ENCODE data around the gene C2orf78. TPM values are rescaled to one million over a fixed set of nuclear protein-coding genes. Genes with fewer than 3 reads are reported as not detected.

Gene C2orf78
- total RNA-seq, 1 donor from 2014 or later, result not detected

DNA sequence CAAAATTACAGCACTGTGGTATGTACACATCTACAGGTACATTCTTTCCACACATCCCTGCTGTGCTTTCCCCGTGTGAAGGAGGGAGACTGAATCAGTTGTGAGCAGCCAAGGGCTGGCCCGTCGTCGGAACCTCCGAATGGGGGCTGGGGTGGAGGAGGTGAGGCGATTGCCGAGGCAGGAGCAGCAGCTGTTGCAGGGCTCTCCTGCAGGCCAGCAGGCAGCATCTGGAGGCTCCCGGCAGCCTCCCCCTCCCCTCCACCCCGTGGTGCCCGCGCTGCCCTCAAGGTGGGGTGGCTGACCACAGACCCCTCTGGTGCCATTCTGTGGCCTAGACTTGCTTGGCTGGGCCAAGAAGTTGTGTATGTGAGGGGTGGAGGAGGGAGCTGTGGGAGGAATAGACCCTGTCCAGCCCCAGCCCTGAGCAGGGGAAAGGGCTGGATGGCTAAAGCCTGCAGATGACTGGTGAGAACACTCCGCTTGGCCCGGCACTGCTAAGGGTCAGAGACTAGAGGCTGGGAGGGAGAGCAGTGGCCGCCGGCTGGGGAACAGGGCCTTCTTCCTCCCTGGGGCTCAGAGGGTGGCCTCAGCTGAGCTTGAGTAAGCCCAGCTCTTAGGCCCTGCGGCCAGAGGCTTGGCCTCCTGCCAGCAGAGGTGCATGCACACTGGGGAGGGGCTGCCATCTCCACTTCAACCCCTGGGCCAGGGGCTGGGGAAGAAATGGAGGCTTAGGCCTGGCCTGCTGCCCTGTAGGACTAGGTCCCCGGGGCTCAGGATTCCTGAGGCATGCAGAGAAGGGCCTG is 52.4 kb downstream of the C2orf78 start:
- DNase-seq (ENCODE audit: low spot score), result no peak

DNA sequence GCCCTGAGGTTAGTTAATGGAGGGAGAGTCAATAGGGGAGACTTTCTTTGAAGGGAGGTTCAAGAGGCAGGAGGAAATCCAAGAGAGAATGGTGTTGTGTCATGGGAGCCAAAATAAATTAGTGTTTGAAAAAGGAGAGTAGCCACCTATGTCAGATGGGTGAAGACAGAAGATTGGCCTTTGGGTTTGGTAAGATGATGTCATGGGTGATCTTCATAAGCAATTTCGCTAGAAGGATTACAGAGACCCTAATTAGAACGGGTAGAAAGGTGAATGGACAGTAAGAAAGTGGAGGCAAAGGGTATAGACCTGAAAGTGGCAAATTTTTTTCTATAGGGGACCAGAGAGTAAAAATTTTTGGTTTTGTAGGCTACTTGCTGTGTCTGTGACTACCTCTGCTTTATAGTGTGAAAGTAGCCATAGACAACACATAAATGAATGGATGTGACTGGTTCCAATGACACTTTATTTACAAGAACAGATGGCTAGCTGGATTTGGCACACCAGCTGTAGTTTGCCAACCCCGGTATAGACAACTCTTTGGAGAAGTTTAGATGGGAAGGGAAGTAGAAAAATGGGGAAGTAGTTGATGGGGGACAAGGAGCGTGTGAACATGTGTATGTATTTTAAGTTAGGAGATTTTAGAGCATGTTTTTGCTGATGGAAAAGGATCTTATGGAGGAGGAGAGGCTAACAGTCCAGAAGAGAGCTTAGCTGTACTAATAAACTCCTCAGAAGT is 54.0 kb downstream of the C2orf78 start:
- no peak for DNase-seq (ENCODE audit: low spot score)

DNA sequence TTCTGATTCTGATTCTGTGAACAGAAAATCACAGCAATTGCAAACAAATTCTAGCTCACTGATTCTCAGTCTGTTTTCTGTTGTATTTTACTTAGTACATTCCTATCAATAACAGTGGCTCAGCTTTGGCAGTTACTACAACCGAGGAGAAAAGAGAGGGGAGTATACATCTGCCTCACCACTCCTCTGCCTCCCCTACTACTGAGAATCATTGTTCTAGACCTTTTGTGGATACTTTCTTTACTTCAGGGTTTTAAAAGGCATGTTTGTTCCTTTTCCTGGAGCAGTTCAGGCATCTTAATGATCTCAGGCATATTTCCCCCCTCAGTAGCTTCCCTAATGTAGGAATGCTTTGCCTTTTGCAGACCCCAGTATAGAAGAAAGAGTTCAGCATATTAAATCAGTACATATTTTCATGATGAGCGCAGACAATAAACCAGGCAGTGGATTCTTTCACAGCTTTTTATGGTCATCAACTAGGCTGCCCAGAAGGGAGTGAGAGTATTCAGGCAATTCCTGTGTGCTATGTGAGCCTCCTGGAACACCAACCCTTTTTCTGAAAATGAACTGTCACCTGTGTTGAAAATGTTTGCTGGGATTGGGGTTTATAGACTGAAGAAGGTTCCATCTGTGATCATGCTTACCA is 55.0 kb downstream of the C2orf78 start:
- DNase-seq (ENCODE audit: low spot score), result no peak

DNA sequence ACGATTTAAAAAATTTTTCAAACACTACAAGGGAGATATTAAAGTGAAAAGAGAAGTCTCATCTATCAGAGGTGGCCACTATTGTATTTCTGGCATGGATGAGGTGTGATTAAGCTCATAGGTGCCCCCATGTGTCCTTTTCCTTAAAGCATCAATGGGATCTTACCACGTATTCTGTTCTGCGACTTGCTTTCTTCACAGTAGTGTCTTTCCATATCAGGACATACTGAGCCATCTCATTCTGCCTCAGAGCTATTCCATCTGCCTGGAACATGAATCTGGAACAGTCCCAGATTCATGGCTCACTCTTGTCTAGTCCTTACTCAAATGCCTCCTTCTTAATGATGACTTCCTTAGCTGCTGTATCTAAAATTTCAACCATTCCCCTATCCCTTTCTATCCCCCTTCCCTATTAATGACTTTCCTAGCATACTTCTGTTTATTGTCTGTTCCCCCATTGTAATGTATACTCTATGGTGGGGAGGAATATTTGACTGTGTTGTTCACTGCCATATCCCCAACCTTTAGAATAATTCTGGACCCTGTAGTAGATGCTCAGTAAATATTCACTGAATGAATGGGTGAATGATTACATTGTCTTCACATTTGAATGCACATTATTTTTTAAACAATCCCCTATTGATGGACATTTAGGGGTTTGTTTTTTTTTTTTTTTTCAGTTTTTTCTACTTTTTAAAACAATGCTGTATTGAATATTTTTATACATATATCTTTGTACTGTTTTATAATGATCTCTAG is 55.8 kb downstream of the C2orf78 start:
- DNase-seq (ENCODE audit: low spot score), result no peak

GRCh38 chr2:73841912-73842738 is 58.1 kb downstream of the C2orf78 start:
- no peak for DNase-seq (ENCODE audit: low spot score)

- no peak for DNase-seq (ENCODE audit: low spot score)
Observed at GRCh38 chr2:73842739-73843019, 58.7 kb downstream of the C2orf78 start.

DNA sequence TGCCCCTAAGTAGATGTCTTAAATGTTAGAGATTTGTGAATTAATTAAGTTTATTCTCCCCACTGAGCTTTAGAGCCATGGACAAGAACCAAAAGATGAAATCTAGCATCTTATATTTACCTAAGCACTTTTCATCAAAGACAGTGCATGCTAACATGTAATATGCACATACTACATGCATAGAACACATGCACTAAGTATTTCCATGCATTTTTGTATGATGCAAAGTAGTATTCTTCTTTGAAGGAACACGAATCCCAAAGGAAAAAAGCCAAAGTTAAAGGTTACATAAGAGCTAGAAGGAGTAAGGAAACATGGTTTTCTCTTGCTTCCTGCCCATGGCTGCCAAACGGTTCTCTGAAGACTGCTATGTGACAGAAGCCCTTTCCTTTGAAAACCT is 60.1 kb downstream of the C2orf78 start:
- DNase-seq (ENCODE audit: low spot score), result no peak

GRCh38 chr2:73850009-73850408 is 66.0 kb downstream of the C2orf78 start:
- DNase-seq (ENCODE audit: low spot score), result no peak

- no peak for DNase-seq (ENCODE audit: low spot score)
Observed at GRCh38 chr2:73851274-73851673, 67.3 kb downstream of the C2orf78 start.

- DNase-seq (ENCODE audit: low spot score), result no peak
Observed at GRCh38 chr2:73852020-73852419, 68.0 kb downstream of the C2orf78 start.

DNA sequence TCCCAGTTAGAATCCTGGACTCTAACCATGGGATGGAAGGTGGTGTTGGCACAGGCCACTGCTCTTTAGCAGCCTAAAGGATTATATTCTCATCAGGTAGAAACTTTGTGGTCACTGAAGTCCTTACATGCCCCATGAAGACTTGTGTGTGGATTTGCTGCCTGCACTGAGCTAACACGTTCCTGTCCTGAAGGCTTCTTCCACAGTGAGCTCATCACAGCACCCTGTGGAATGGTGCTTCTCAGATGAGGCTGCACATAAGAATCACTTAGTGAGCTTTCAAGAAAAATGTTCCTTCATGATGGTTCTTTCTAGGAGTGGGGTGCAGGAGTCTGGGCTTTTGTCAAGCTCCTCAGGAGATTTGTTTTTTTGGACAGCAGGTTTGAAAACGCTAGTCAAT is 71.5 kb downstream of the C2orf78 start:
- DNase-seq (ENCODE audit: low spot score), result no peak

DNA sequence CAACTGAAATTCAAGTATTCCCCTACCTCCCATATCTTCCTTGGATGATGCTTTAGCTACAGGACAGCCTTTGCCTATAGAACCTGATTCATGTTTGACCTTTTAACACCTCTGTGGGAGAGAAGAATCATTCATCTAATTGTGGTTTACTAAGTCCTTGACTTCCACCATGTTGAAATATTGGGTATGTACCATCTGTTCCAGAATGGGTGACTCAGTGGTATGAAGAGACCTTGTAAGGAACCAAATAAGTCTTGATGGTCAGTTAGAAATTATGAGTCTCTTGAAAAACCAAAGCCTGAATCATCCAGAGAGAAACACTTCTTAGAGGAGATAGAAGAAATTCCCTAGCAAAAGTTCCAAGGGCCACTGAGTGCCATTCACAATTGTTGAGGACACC is 72.2 kb downstream of the C2orf78 start:
- no peak for DNase-seq (ENCODE audit: low spot score)

GRCh38 chr2:73859721-73860586 is 76.0 kb downstream of the C2orf78 start:
- no peak for DNase-seq (ENCODE audit: low spot score)

- no peak for DNase-seq (ENCODE audit: low spot score)
Observed at GRCh38 chr2:73862987-73863386, 79.0 kb downstream of the C2orf78 start.

Other genes starting within 250 kb of the C2orf78 start
- gene NAT8, start 141.8 kb upstream of the C2orf78 start, total RNA-seq, result not detected
- 22.1 TPM for gene TPRKB, start 46.8 kb upstream of the C2orf78 start, total RNA-seq
- 14.8 TPM for gene DUSP11, start 4.1 kb upstream of the C2orf78 start, total RNA-seq
- 25.6 TPM for gene STAMBP, start 44.8 kb downstream of the C2orf78 start, total RNA-seq
- gene ACTG2, start 108.8 kb downstream of the C2orf78 start, total RNA-seq, result 13.2 TPM
- gene DGUOK, start 142.7 kb downstream of the C2orf78 start, total RNA-seq, result 44.2 TPM
- 12.0 TPM for gene TET3, start 200.7 kb downstream of the C2orf78 start, total RNA-seq